Fibroblast of pulmonary artery (primary cell): ENCODE data around the gene DCX.

ENCODE experiments used
- DNase-seq: peaks from one replicate; pipeline ENCODE4 v3.0.0-alpha.2; 2010; ENCODE audit warnings: low read depth
- H3K4me3 ChIP-seq: replicated peaks from 2 replicates; pipeline ENCODE4 v1.5.1; 2011; ENCODE audit warnings: low read depth, mild to moderate bottlenecking, control low read depth, low read length, moderate library complexity
- TF ChIP-seq, protein P1 (sequence below): IDR thresholded peaks from 2 replicates; pipeline ENCODE4 v1.5.1; 2011; ENCODE audit warnings: mild to moderate bottlenecking, control low read depth, low read length, inconsistent platforms; ENCODE audit errors: missing control alignments

DCX gene

DNA sequence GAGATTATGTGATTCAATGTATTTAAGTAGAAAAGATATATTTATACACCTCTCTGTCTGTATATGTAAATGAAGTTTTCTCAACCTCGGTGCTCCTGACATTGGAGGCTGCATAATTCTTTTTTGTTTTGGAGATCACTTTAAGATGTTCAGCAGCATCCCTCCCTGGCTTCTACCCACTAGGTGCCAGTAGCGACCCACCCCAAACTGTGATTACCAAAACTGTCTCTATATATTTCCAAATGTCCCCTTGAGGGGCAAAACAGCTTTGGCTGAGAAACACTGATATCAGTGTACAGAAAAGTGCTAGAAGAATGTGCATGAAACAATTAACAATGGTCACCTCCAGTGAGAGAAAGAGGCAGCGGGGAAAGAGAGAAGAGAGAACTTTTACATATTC, 51.2 kb downstream of the DCX start:
- no peak for DNase-seq
- TF ChIP-seq, protein P1, sequence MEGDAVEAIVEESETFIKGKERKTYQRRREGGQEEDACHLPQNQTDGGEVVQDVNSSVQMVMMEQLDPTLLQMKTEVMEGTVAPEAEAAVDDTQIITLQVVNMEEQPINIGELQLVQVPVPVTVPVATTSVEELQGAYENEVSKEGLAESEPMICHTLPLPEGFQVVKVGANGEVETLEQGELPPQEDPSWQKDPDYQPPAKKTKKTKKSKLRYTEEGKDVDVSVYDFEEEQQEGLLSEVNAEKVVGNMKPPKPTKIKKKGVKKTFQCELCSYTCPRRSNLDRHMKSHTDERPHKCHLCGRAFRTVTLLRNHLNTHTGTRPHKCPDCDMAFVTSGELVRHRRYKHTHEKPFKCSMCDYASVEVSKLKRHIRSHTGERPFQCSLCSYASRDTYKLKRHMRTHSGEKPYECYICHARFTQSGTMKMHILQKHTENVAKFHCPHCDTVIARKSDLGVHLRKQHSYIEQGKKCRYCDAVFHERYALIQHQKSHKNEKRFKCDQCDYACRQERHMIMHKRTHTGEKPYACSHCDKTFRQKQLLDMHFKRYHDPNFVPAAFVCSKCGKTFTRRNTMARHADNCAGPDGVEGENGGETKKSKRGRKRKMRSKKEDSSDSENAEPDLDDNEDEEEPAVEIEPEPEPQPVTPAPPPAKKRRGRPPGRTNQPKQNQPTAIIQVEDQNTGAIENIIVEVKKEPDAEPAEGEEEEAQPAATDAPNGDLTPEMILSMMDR, result no peak
- no peak overlapping the region for H3K4me3 ChIP-seq

DNA sequence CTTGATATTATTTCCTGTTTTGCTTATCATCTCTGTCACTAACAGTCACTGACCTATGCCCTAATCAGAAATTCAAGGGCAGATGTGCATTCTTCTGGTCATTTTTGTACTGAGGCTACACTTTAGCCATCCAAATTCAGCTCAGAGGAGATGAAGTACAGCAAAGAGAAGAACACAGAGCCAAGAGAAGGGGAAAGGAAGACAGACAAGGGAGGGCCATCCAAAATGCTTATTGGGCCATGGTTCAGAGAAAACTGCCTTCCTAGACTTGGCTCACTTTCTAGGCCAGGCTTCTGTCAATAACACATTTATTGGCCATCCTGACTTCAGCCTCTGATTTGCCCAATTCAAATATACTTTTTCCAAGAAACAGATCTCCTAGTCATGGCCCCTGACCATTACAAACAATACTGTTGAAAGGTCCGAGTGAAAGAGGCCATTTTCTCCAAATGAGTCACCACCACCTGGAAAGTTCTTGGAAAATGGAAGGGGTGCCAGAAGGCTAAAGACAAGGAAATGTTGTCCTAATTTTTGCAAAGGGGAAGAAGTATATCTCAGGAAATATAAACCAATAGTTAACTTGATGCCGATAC, 56.4 kb downstream of the DCX start:
- no peak for DNase-seq
- TF ChIP-seq, protein P1, result no peak
- no peak overlapping the region for H3K4me3 ChIP-seq

DNA sequence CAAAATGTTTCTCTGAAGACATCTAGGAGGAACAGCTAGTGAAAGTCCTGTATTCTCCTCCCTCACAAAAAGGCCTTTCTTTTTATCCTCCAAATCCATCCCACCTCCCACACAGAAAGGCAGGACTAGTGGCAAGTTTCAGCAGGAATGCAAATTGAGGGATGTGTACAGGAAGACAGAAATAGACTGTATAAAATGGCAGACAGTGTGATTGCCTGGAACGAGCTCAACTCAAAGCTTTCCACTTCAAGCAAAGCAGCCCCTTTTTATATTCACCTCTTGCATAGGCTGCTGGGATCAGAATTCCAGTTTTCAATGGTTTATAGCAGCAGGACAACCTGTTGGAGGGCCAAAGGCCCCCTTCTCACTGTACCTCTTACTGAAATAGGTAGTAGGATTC, 57.5 kb downstream of the DCX start:
- no peak overlapping the region for H3K4me3 ChIP-seq
- no peak for DNase-seq
- TF ChIP-seq, protein P1, result no peak

DNA sequence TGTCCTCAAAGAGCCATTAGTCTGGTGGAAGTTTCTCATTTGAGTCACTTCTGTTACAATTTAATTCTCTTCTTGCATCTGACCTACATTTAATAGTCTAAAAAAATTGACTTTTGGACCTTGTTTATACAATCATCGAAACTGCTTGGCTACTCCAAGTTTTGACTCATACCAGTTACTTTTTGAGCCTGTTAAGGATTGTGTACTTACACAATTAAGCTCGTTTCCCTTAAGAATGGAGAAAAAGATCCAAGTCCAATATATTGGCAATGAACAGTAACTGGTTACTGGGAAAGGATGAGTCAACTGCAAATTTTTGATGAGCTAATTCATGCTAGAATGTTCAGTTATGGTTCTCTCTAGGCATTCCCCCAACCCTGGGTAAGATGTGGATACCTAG, 58.2 kb downstream of the DCX start:
- no peak for DNase-seq
- TF ChIP-seq, protein P1, result no peak
- H3K4me3 ChIP-seq, result no peak overlapping the region

DNA sequence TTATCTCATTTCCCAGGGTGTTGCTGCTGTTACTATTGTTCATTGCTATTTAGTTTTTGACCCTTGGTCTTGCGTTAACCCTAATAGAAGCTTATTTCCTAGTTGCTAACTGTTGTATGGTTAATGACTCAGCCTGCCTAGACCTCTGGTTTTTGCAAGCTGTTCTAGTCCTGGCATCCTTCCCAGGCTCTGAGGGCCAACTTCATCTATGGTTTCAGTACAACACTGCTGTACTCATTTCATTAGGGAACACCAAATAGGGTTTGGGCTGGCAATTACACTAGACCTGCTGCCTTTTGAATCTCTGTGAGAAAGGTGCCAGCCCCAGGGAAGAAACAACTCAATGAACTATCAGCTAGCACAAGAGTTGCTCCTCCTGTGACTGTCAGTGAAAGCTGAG, 59.6 kb downstream of the DCX start:
- DNase-seq, result peak; percentile 1
- TF ChIP-seq, protein P1, result no peak
- H3K4me3 ChIP-seq, result no peak overlapping the region

DNA sequence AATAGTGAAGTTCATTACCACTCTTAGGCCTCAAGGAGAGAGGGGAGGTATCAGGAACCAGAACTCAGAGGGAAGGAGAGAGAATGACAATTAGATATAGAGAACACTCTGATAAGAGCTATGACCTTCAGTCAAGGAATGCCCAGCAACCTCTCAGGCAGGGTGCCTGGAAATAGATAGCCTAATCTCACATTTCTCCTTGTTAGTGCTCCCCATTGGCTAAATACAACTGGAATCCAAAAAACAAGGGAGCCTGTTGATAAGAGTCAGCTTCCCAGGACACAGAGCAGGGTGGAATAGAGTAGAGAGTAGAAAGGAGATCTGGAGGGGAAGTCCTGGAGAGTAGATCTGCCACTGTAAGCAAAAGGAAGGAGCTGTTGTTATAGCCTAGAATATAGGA, 62.1 kb downstream of the DCX start:
- no peak overlapping the region for H3K4me3 ChIP-seq
- TF ChIP-seq, protein P1, result no peak
- no peak for DNase-seq

DNA sequence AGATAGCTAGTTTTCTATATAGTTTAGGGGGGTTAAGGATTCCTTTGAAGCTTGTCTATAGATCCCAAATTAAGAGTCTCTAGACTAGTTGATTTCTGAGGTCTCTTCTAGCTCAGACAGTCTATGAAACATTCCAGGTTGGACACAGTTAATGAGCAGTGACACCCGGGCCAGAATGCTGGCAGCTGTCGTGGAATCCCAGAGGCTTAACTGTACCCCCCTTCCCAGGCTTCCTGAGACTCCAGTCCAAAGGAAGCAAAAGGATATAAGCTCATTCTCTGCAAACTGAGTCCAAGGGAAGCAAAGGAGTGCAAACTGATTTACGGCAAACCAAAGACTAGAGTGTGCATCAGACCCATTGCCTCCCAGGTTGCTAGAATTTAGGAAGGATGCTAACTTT, 62.9 kb downstream of the DCX start:
- no peak for DNase-seq
- no peak overlapping the region for H3K4me3 ChIP-seq
- TF ChIP-seq, protein P1, result no peak
